ENCODE data around the gene ZFP37. TPM values are rescaled to one million over a fixed set of nuclear protein-coding genes. Genes with fewer than 3 reads are reported as not detected.
A peak's percentile ranks its signal among the peaks of the same experiment; 100 is the strongest.
"Not testable (repeated sequence)": the region's sequence is repeated elsewhere in the genome, so short reads cannot be mapped to it uniquely, and the experiment has no call there.

ZFP37 gene
- total RNA-seq = 0.77 and 1.4 TPM in 2 replicates

GRCh38 chr9:113056191-113057106 lies at the start of gene ZFP37:
ZFP37 (minus strand) TSS chr9:113056724; CDS start chr9:113056688, 36 bp downstream.
- DNase-seq (ENCODE audit: low read depth in 2 of 2) = peak; percentile 91 to 95

- not testable (repeated sequence) for DNase-seq (ENCODE audit: low read depth in 2 of 2)
These were observed 48.8 kb upstream of the ZFP37 start for GRCh38 chr9:113105345-113105744.

GRCh38 chr9:113095561-113095960 lies 39.0 kb upstream of the ZFP37 start:
- DNase-seq (ENCODE audit: low read depth in 2 of 2) = no peak

GRCh38 chr9:113089924-113090323 lies 33.4 kb upstream of the ZFP37 start:
- not testable (repeated sequence) for DNase-seq (ENCODE audit: low read depth in 2 of 2)

GRCh38 chr9:113089143-113089505 lies 32.6 kb upstream of the ZFP37 start:
- DNase-seq (ENCODE audit: low read depth in 2 of 2) = not testable (repeated sequence)

GRCh38 chr9:113088456-113089142 lies 32.1 kb upstream of the ZFP37 start:
- not testable (repeated sequence) for DNase-seq (ENCODE audit: low read depth in 2 of 2)

- not testable (repeated sequence) for DNase-seq (ENCODE audit: low read depth in 2 of 2)
These were observed 6.4 kb upstream of the ZFP37 start for GRCh38 chr9:113062932-113063310.

GRCh38 chr9:113062256-113062931 lies 5.9 kb upstream of the ZFP37 start:
- not testable (repeated sequence) for DNase-seq (ENCODE audit: low read depth in 2 of 2)

- DNase-seq (ENCODE audit: low read depth in 2 of 2) = not testable (repeated sequence)
These were observed 4.7 kb upstream of the ZFP37 start for GRCh38 chr9:113061072-113061850.

GRCh38 chr9:113059581-113060284 lies 3.2 kb upstream of the ZFP37 start:
- not testable (repeated sequence) for DNase-seq (ENCODE audit: low read depth in 2 of 2)

GRCh38 chr9:113057193-113057592 lies 669 bp upstream of the ZFP37 start:
- DNase-seq (ENCODE audit: low read depth in 2 of 2) = no peak

GRCh38 chr9:113042884-113043657 lies 13.5 kb downstream of the ZFP37 start:
- DNase-seq (ENCODE audit: low read depth in 2 of 2) = no peak

GRCh38 chr9:113026200-113026599 lies 30.3 kb downstream of the ZFP37 start:
- no peak for DNase-seq (ENCODE audit: low read depth in 2 of 2)

GRCh38 chr9:113018247-113018646 lies 38.3 kb downstream of the ZFP37 start:
- DNase-seq (ENCODE audit: low read depth in 2 of 2) = no peak

- no peak for DNase-seq (ENCODE audit: low read depth in 2 of 2)
These were observed 44.0 kb downstream of the ZFP37 start for GRCh38 chr9:113012492-113012891.

GRCh38 chr9:113011911-113012381 lies 44.6 kb downstream of the ZFP37 start, which contains the start of gene ZNF883:
ZNF883 (minus strand) TSS chr9:113012192.
- DNase-seq (ENCODE audit: low read depth in 2 of 2) = peak; percentile 23 to 42

GRCh38 chr9:113005777-113006176 lies 50.7 kb downstream of the ZFP37 start:
- DNase-seq (ENCODE audit: low read depth in 2 of 2) = no peak

- DNase-seq (ENCODE audit: low read depth in 2 of 2) = no peak
These were observed 59.1 kb downstream of the ZFP37 start for GRCh38 chr9:112997236-112997941.

All from dermis microvascular lymphatic vessel endothelial cell (primary cell).